Breast epithelium (tissue), 3 donors: Measurements from ENCODE around the gene MYD88.

Source experiments
- POLR2A ChIP-seq: fragments of 450-650 bp; IDR thresholded peaks from one replicate; pipeline ENCODE4 v1.6.1; 2016; ENCODE audit warnings: antibody characterized with exemption, mild to moderate bottlenecking, moderate library complexity
- POLR2AphosphoS5 ChIP-seq, 3 donors: sonication (generic); formaldehyde crosslinking; IDR thresholded peaks; one replicate each; pipeline ENCODE4 v1.6.1; 2017; ENCODE audit warnings: antibody characterized with exemption in 3 of 3
- TF ChIP-seq, protein P1 (sequence below), 3 donors: fragments of 450-650 bp; IDR thresholded peaks; one replicate each; pipeline ENCODE4 v1.5.1; 2016 to 2017; ENCODE audit warnings: antibody characterized with exemption in 3 of 3, mild to moderate bottlenecking in 3 of 3, moderate library complexity in 3 of 3

DNA sequence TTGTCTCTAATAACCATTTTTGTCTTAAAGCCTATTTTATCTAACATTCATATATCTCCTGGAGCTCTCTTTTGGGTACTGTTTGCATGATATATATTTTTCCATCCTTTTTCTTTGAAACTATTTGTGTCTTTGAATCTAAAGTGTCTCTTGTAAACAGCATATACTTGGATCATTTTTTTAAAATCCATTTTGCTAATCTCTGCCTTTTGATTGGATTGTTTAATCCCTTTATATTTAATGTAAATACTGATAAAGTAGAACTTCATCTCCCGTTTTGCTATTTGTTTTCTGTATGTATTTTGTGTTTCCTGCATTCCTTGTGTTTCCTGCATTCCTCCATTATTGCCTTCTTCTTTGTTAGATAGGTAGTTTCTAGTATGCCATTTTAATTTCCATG lies 32.9 kb upstream of the MYD88 start:
- TF ChIP-seq POLR2AphosphoS5 (IDR thresholded peaks at IDR 0.05) (no peak), POLR2A (no peak)
- TF ChIP-seq, protein P1, sequence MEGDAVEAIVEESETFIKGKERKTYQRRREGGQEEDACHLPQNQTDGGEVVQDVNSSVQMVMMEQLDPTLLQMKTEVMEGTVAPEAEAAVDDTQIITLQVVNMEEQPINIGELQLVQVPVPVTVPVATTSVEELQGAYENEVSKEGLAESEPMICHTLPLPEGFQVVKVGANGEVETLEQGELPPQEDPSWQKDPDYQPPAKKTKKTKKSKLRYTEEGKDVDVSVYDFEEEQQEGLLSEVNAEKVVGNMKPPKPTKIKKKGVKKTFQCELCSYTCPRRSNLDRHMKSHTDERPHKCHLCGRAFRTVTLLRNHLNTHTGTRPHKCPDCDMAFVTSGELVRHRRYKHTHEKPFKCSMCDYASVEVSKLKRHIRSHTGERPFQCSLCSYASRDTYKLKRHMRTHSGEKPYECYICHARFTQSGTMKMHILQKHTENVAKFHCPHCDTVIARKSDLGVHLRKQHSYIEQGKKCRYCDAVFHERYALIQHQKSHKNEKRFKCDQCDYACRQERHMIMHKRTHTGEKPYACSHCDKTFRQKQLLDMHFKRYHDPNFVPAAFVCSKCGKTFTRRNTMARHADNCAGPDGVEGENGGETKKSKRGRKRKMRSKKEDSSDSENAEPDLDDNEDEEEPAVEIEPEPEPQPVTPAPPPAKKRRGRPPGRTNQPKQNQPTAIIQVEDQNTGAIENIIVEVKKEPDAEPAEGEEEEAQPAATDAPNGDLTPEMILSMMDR (IDR thresholded peaks at IDR 0.05), result no peak
